Measurements from ENCODE around the gene ZSWIM3. TPM values are rescaled to one million over a fixed set of nuclear protein-coding genes. Genes with fewer than 3 reads are reported as not detected.

Gene ZSWIM3
- polyA plus RNA-seq, 1 donor from 2014 or later: 14.3 TPM

- peak; percentile 16 for TF ChIP-seq CTCF (IDR thresholded peaks at IDR 0.05; ENCODE audit: poor library complexity, severe bottlenecking)
- no peak for TF ChIP-seq MXI1 (conservative IDR thresholded peaks at IDR 0.05; ENCODE audit: poor library complexity, severe bottlenecking)
- no peaks in the 10 kb centered on the region for H3K36me3 ChIP-seq (ENCODE audit: insufficient read depth, low read length)
- H3K9me2 ChIP-seq (ENCODE audit: insufficient read depth, low read length): no peaks in the 10 kb centered on the region
- H3K9me3 ChIP-seq (ENCODE audit: low read length): no peaks in the 10 kb centered on the region
- peak overlapping the region; percentile 98 for H3K4me3 ChIP-seq (ENCODE audit: low read length)
- H4K20me1 ChIP-seq (ENCODE audit: insufficient read depth): no peaks in the 10 kb centered on the region
- no peak overlapping the region for H2AFZ ChIP-seq (ENCODE audit: low read depth, low read length)
- H3K27me3 ChIP-seq (ENCODE audit: insufficient read depth, low read depth, low read length): no peaks in the 10 kb centered on the region
- H3K4me2 ChIP-seq (ENCODE audit: low read length): peak overlapping the region; percentile 70
- no peaks in the 10 kb centered on the region for H3F3A ChIP-seq (ENCODE audit: insufficient read depth, low read length, poor library complexity, severe bottlenecking)
- no peaks in the 10 kb centered on the region for H3K79me2 ChIP-seq (replicated peaks; ENCODE audit: insufficient read depth, low read length)
- H3K9ac ChIP-seq (ENCODE audit: low read length): peak overlapping the region; percentile 88
- no peak overlapping the region for H3K27ac ChIP-seq (ENCODE audit: low read length)
Measured at GRCh38 chr20:45892049-45892825, 34.8 kb downstream of the ZSWIM3 start.

GRCh38 chr20:45892828-45893500 is 35.5 kb downstream of the ZSWIM3 start:
- Histone ChIP-seq H3K9ac (ENCODE audit: low read length) (no peak overlapping the region), H3K9me2 (ENCODE audit: insufficient read depth, low read length) (no peaks in the 10 kb centered on the region), H2AFZ (ENCODE audit: low read depth, low read length) (no peak overlapping the region), H4K20me1 (ENCODE audit: insufficient read depth) (no peaks in the 10 kb centered on the region), H3K9me3 (ENCODE audit: low read length) (no peaks in the 10 kb centered on the region), H3K36me3 (ENCODE audit: insufficient read depth, low read length) (no peaks in the 10 kb centered on the region), H3K4me3 (ENCODE audit: low read length) (no peak overlapping the region), H3K27me3 (ENCODE audit: insufficient read depth, low read depth, low read length) (no peaks in the 10 kb centered on the region), H3K27ac (ENCODE audit: low read length) (no peak overlapping the region), H3F3A (ENCODE audit: insufficient read depth, low read length, poor library complexity, severe bottlenecking) (no peaks in the 10 kb centered on the region), H3K4me2 (ENCODE audit: low read length) (no peak overlapping the region), H3K79me2 (replicated peaks; ENCODE audit: insufficient read depth, low read length) (no peaks in the 10 kb centered on the region)
- TF ChIP-seq POLR2AphosphoS5 (IDR thresholded peaks at IDR 0.05) (no peak), EZH2 (IDR thresholded peaks at IDR 0.05; ENCODE audit: borderline replicate concordance, insufficient read depth, low read length, poor library complexity, severe bottlenecking) (no peak), TAF1 (IDR thresholded peaks at IDR 0.05; ENCODE audit: low read depth) (no peak), EP300 (conservative IDR thresholded peaks at IDR 0.05; ENCODE audit: poor library complexity, severe bottlenecking) (no peak), REST (IDR thresholded peaks at IDR 0.05; ENCODE audit: borderline replicate concordance) (no peak), SMC3 (conservative IDR thresholded peaks at IDR 0.05; ENCODE audit: poor library complexity) (no peak), CTCF (IDR thresholded peaks at IDR 0.05; ENCODE audit: poor library complexity, severe bottlenecking) (no peak), MXI1 (conservative IDR thresholded peaks at IDR 0.05; ENCODE audit: poor library complexity, severe bottlenecking) (no peak), RAD21 (conservative IDR thresholded peaks at IDR 0.05) (no peak)

Measured in neural cell (in vitro differentiated cells).